ENCODE measurements around the gene POLDIP3. TPM values are rescaled to one million over a fixed set of nuclear protein-coding genes. Genes with fewer than 3 reads are reported as not detected.
"Not testable (repeated sequence)": the region's sequence is repeated elsewhere in the genome, so short reads cannot be mapped to it uniquely, and the experiment has no call there.

Gene POLDIP3
- total RNA-seq, 2 donors from 2014 or later = 70.0 to 72.4 TPM

GRCh38 chr22:42552294-42552647 is 62.4 kb downstream of the POLDIP3 start:
- peak overlapping the region; percentile 55 for H3K27ac Mint-ChIP-seq
- not testable (repeated sequence) for H3K4me1 Mint-ChIP-seq; ATAC-seq (replicated peaks); H3K9me3 Mint-ChIP-seq; H3K27me3 Mint-ChIP-seq; H3K36me3 Mint-ChIP-seq (ENCODE audit: low read depth)
- peak overlapping the region; percentile 62 for H3K4me3 Mint-ChIP-seq

GRCh38 chr22:42549331-42550060 is 65.2 kb downstream of the POLDIP3 start:
- Mint-ChIP-seq H3K36me3 (ENCODE audit: low read depth) (no peaks in the 10 kb centered on the region), H3K9me3 (no peaks in the 10 kb centered on the region), H3K27me3 (no peaks in the 10 kb centered on the region), H3K4me1 (no peaks in the 10 kb centered on the region), H3K4me3 (no peak overlapping the region), H3K27ac (peak overlapping the region; percentile 2)
- ATAC-seq (replicated peaks) = no peak

DNA sequence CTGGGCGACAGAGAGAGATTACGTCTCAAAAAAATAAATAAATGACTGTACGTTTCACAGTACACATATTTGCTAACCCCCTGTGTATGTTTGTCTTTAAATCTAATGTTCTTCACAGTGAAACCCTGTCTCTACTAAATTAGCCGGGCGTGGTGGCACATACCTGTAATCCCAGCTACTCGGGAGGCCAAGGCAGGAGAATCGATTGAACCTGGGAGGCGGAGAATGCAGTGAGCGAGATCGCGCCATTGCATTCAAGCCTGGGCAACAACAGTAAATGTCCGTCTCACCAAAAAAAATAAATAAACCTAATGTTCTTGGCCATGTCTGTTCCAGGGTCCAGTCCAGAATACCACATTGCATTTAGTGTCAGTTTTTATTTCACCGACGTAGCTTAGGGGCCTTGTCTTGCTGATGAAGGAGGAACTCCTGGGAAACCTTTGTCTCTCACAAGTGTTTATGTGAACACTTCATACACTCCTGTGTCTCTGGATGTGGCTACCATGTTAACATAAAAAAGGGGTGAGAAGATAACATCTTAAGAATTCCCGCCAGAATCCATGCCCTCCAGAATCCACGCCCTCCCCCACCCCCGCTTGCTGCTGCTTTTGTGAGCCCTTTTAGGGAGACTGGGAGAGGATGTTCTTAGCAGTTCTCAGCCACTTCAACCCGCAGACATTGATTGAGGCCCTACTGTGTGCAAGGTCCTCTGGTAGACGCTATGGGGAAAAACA is 65.9 kb downstream of the POLDIP3 start:
- Mint-ChIP-seq H3K4me3 (no peak overlapping the region), H3K27me3 (no peaks in the 10 kb centered on the region), H3K27ac (peak overlapping the region; percentile 2), H3K9me3 (no peaks in the 10 kb centered on the region), H3K36me3 (ENCODE audit: low read depth) (no peaks in the 10 kb centered on the region), H3K4me1 (no peaks in the 10 kb centered on the region)
- ATAC-seq (replicated peaks) = no peak

- not testable (repeated sequence) for H3K27me3 Mint-ChIP-seq; H3K36me3 Mint-ChIP-seq (ENCODE audit: low read depth); ATAC-seq (replicated peaks); H3K4me1 Mint-ChIP-seq; H3K4me3 Mint-ChIP-seq; H3K27ac Mint-ChIP-seq; H3K9me3 Mint-ChIP-seq
These were observed 66.6 kb downstream of the POLDIP3 start for GRCh38 chr22:42548126-42548525.

DNA sequence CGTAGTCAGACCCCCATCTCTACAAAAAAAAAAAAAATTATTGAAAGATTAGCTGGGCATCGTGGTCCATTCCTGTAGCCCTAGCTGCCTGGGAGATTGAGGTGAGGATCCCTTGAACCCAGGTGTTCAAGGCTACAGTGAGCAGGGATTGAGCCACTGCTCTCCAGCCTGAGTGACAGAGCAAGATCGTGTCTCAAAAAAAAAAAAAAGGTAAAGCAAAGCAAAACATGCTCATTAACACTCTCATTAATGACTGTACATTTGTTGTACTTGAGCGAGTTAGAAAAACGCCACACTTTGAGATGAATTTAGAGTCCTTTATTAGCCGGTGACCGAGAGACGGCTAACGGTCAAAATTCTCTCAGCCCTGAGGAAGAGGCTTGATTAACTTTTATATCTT is 67.1 kb downstream of the POLDIP3 start:
- H3K27ac Mint-ChIP-seq = no peak overlapping the region
- ATAC-seq (replicated peaks) = no peak
- no peaks in the 10 kb centered on the region for H3K9me3 Mint-ChIP-seq
- no peaks in the 10 kb centered on the region for H3K36me3 Mint-ChIP-seq (ENCODE audit: low read depth)
- H3K27me3 Mint-ChIP-seq = no peaks in the 10 kb centered on the region
- no peak overlapping the region for H3K4me3 Mint-ChIP-seq
- no peaks in the 10 kb centered on the region for H3K4me1 Mint-ChIP-seq

DNA sequence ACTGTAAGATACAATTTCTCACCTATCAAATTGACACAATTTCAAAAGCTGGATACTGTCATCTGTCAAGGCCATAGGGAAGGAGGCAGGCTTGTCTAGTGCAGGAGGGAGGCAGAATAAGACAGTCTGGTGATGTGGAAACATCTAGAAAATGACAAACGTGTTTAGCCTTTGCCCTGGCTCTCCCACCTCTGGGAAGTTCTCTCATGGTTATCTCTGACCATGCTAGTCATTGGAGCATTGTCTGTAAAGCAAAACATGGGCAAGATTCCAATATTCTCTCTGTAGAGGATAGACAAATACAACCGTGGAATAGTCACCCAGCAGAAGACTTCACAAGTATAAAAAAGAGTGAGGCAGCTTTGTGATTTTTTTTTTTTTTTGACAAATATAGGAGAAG is 70.0 kb downstream of the POLDIP3 start:
- no peak for ATAC-seq (replicated peaks)
- H3K27ac Mint-ChIP-seq = no peak overlapping the region

DNA sequence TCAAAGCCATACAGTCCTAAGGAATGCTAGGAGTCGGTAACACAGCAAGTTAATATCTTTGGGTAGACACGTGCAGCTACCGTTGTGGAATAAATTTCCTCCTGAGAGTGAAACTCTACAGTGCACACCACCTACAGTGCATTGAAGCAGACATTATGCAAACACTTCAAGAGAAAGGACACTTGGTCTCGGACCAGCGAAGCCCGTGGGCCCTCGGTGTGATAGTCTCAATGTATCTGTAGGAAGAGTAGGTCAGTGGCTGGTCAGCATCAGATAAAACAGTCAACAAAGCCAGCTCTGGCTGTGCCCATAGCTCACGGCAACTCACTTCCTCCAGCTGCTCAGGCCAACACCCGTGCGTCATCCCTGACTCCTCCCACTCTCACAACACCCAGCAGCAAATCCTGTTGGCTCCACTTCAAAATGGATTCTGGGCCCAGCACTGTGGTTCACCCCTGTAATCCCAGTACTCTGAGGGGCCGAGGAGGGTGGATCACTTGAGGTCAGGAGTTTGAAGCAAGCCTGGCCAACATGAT is 75.4 kb downstream of the POLDIP3 start:
- not testable (repeated sequence) for H3K4me1 Mint-ChIP-seq, H3K27me3 Mint-ChIP-seq
- peak; percentile 80 for ATAC-seq (replicated peaks)

More for the DNA sequence above, 70.0 kb downstream of the POLDIP3 start:
- H3K36me3 Mint-ChIP-seq (ENCODE audit: low read depth) = no peaks in the 10 kb centered on the region
- no peaks in the 10 kb centered on the region for H3K27me3 Mint-ChIP-seq
- no peaks in the 10 kb centered on the region for H3K4me1 Mint-ChIP-seq
- no peak overlapping the region for H3K4me3 Mint-ChIP-seq
- no peaks in the 10 kb centered on the region for H3K9me3 Mint-ChIP-seq

DNA sequence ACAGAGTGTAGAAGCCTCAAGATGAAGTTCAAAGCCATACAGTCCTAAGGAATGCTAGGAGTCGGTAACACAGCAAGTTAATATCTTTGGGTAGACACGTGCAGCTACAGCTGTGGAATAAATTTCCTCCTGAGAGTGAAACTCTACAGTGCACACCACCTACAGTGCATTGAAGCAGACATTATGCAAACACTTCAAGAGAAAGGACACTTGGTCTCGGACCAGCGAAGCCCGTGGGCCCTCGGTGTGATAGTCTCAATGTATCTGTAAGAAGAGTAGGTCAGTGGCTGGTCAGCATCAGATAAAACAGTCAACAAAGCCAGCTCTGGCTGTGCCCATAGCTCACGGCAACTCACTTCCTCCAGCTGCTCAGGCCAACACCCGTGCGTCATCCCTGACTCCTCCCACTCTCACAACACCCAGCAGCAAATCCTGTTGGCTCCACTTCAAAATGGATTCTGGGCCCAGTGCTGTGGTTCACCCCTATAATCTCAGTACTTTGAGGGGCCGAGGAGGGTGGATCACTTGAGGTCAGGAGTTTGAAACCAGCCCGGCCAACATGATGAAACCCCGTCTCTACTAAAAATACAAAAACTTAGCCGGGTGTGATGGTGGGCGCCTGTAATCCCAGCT is 77.4 kb downstream of the POLDIP3 start:
- H3K27ac Mint-ChIP-seq; H3K36me3 Mint-ChIP-seq (ENCODE audit: low read depth); H3K27me3 Mint-ChIP-seq; H3K4me1 Mint-ChIP-seq; H3K9me3 Mint-ChIP-seq; H3K4me3 Mint-ChIP-seq: not testable (repeated sequence)
- peak; percentile 72 for ATAC-seq (replicated peaks)

More for the DNA sequence above, 75.4 kb downstream of the POLDIP3 start:
- H3K36me3 Mint-ChIP-seq (ENCODE audit: low read depth); H3K9me3 Mint-ChIP-seq; H3K27ac Mint-ChIP-seq; H3K4me3 Mint-ChIP-seq: not testable (repeated sequence)

DNA sequence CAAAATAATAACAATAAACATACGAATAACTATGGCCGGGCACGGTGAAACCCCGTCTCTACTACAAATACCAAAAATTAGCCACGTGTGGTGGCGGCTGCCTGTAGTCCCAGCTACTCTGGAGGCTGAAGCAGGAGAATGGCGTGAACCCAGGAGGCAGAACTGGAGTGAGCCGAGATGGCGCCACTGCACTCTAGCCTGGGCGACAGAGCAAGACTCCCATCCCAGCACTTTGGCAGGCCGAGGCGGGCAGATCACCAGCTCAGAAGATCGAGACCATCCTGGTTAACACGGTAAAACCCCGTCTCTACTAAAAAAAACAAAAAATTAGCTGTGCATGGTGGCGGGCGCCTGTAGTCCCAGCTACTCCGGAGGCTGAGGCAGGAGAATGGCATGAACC is 78.0 kb downstream of the POLDIP3 start:
- H3K4me3 Mint-ChIP-seq; H3K36me3 Mint-ChIP-seq (ENCODE audit: low read depth); H3K4me1 Mint-ChIP-seq; H3K9me3 Mint-ChIP-seq; H3K27ac Mint-ChIP-seq; ATAC-seq (replicated peaks); H3K27me3 Mint-ChIP-seq: not testable (repeated sequence)

GRCh38 chr22:42536166-42536565 is 78.5 kb downstream of the POLDIP3 start:
- H3K27me3 Mint-ChIP-seq = no peaks in the 10 kb centered on the region
- H3K27ac Mint-ChIP-seq = no peak overlapping the region
- no peak overlapping the region for H3K4me3 Mint-ChIP-seq
- H3K4me1 Mint-ChIP-seq = peaks cover 7% of the 10 kb centered on the region
- ATAC-seq (replicated peaks) = no peak
- no peaks in the 10 kb centered on the region for H3K9me3 Mint-ChIP-seq
- H3K36me3 Mint-ChIP-seq (ENCODE audit: low read depth) = no peaks in the 10 kb centered on the region

- ATAC-seq (replicated peaks); H3K36me3 Mint-ChIP-seq (ENCODE audit: low read depth); H3K4me1 Mint-ChIP-seq; H3K9me3 Mint-ChIP-seq; H3K27ac Mint-ChIP-seq; H3K27me3 Mint-ChIP-seq; H3K4me3 Mint-ChIP-seq: not testable (repeated sequence)
These were observed 79.5 kb downstream of the POLDIP3 start for GRCh38 chr22:42535082-42535731.

Other genes with a start within 250 kb of the POLDIP3 start
- gene NFAM1, start 182.5 kb downstream of the POLDIP3 start, total RNA-seq = under 1 TPM; 0.15 to 0.40 TPM
- gene RRP7A, start 95.1 kb downstream of the POLDIP3 start, total RNA-seq = 10 to 100 TPM; 37.6 to 83.4 TPM
- gene SERHL2, start 60.9 kb downstream of the POLDIP3 start, total RNA-seq = 1 to 10 TPM in 1 of 2 donors, under 1 TPM in 1; 0.48 to 1.2 TPM
- 1 to 10 TPM in 1 of 2 donors, under 1 TPM in 1; 0.45 to 1.1 TPM for gene ATP5MGL, start 25.7 kb upstream of the POLDIP3 start, total RNA-seq
- gene CYB5R3, start 34.5 kb upstream of the POLDIP3 start, total RNA-seq = 10 to 100 TPM; 55.5 to 86.1 TPM
- under 1 TPM in 1 of 2 donors, not detected in 1; 0.19 TPM for gene A4GALT, start 106.0 kb upstream of the POLDIP3 start, total RNA-seq
- 10 to 100 TPM; 32.0 to 32.8 TPM for gene ARFGAP3, start 242.4 kb upstream of the POLDIP3 start, total RNA-seq